Measurements from ENCODE around the gene SLC12A3.

DNA sequence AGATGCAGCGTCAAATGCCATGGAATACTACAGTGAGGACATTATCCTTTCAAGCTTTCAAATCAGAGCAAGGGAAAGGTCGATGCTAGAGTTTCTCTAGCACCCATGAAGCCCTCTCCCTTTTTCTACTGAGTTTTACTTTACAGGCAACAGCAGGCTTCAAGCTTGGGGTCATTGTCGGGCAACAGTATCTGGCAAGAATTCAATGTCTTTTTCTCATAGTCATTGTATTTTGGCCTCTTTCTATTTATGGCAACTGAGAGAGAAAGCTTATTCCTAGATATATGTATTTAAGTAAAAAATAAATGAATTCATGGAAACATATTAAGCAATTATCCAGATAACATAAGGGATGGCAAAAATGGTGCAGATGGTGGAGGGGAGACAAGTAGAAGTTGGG lies 96.4 kb downstream of the SLC12A3 start:
- TF ChIP-seq, protein P1, sequence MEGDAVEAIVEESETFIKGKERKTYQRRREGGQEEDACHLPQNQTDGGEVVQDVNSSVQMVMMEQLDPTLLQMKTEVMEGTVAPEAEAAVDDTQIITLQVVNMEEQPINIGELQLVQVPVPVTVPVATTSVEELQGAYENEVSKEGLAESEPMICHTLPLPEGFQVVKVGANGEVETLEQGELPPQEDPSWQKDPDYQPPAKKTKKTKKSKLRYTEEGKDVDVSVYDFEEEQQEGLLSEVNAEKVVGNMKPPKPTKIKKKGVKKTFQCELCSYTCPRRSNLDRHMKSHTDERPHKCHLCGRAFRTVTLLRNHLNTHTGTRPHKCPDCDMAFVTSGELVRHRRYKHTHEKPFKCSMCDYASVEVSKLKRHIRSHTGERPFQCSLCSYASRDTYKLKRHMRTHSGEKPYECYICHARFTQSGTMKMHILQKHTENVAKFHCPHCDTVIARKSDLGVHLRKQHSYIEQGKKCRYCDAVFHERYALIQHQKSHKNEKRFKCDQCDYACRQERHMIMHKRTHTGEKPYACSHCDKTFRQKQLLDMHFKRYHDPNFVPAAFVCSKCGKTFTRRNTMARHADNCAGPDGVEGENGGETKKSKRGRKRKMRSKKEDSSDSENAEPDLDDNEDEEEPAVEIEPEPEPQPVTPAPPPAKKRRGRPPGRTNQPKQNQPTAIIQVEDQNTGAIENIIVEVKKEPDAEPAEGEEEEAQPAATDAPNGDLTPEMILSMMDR (IDR thresholded peaks at IDR 0.05) = no peak
- no peak for TF ChIP-seq POLR2A (IDR thresholded peaks at IDR 0.05)
